IPS-NIHi7 (cell line): Measurements from ENCODE around the gene AQP10.
"Not testable (repeated sequence)": the region's sequence is repeated elsewhere in the genome, so short reads cannot be mapped to it uniquely, and the experiment has no call there.

ENCODE experiments used
- DNase-seq: peaks from one replicate; pipeline ENCODE4 v3.0.0; 2012; ENCODE audit warnings: mixed read lengths; ENCODE audit errors: extremely low spot score

Gene AQP10

GRCh38 chr1:154344977-154345837 is 24.3 kb downstream of the AQP10 start:
- DNase-seq = peak; percentile 77

GRCh38 chr1:154346276-154346917 is 25.5 kb downstream of the AQP10 start:
- DNase-seq = no peak

- no peak for DNase-seq
Measured at GRCh38 chr1:154347961-154348360, 27.1 kb downstream of the AQP10 start.

GRCh38 chr1:154348429-154349076 is 27.7 kb downstream of the AQP10 start:
- DNase-seq = no peak

GRCh38 chr1:154349121-154349520 is 28.2 kb downstream of the AQP10 start:
- no peak for DNase-seq

GRCh38 chr1:154350383-154350782 is 29.5 kb downstream of the AQP10 start:
- peak; percentile 20 for DNase-seq

- DNase-seq = peak; percentile 5
Measured at GRCh38 chr1:154351363-154352068, 30.6 kb downstream of the AQP10 start.

- peak; percentile 17 for DNase-seq
Measured at GRCh38 chr1:154352245-154352580, 31.3 kb downstream of the AQP10 start.

GRCh38 chr1:154352581-154353459 is 31.9 kb downstream of the AQP10 start:
- DNase-seq = peak; percentile 62

GRCh38 chr1:154353460-154353904 is 32.6 kb downstream of the AQP10 start:
- peak; percentile 30 for DNase-seq

GRCh38 chr1:154353966-154354365 is 33.1 kb downstream of the AQP10 start:
- peak; percentile 3 for DNase-seq

GRCh38 chr1:154358519-154358918 is 37.6 kb downstream of the AQP10 start:
- DNase-seq = no peak

GRCh38 chr1:154360288-154360687 is 39.4 kb downstream of the AQP10 start:
- no peak for DNase-seq

GRCh38 chr1:154360881-154361280 is 40.0 kb downstream of the AQP10 start:
- DNase-seq = not testable (repeated sequence)

GRCh38 chr1:154361357-154361756 is 40.5 kb downstream of the AQP10 start:
- DNase-seq = no peak

- no peak for DNase-seq
Measured at GRCh38 chr1:154371436-154371835, 50.5 kb downstream of the AQP10 start.

GRCh38 chr1:154373777-154374357 is 53.0 kb downstream of the AQP10 start:
- DNase-seq = not testable (repeated sequence)
